ENCODE measurements around the gene TMEM202. TPM values are rescaled to one million over a fixed set of nuclear protein-coding genes. Genes with fewer than 3 reads are reported as not detected.

The TMEM202 gene
- polyA plus RNA-seq, 2 of the 4 experiments (the other 2 are of a cell fraction) = not detected

GRCh38 chr15:72450805-72451204 is 52.7 kb downstream of the TMEM202 start:
- Histone ChIP-seq H3K4me2 (no peak overlapping the region), H3K4me1 (no peaks in the 10 kb centered on the region), H3K9me3 (no peaks in the 10 kb centered on the region), H3K4me3 (no peak overlapping the region), H3K27ac (no peak overlapping the region)
- DNase-seq (ENCODE audit: low read depth in 1 of 2, low spot score in 1 of 2) (no peak), FAIRE-seq (no peak), ATAC-seq (peak; percentile 53 to 58; a peak in 4 of 6 replicates)
- POLR2A ChIA-PET = interaction anchor here (1.4 kb wide), 1 partner anchor 75 kb away, joined by 3 read pairs; the partner anchor contains the start of gene HEXA
- WGBS (ENCODE audit: missing lambda C conversion rate) = 63% methylated on average over 6 of the region's 6 CpGs
- CTCF ChIA-PET = interaction anchor here (1.0 to 1.1 kb wide), 2 partner anchors 8 to 115 kb away, joined by 3 to 4 read pairs; no protein-coding TSS in a partner anchor
- TF ChIP-seq EHF (CRISPR knock-in tag; IDR thresholded peaks at IDR 0.05) (no peak), RCOR1 (IDR thresholded peaks at IDR 0.05; ENCODE audit: low read depth, low read length) (no peak), HOXA7 (CRISPR knock-in tag; IDR thresholded peaks at IDR 0.05) (no peak), POLR2A (IDR thresholded peaks at IDR 0.05; ENCODE audit: low read length) (no peak), HMGXB4 (CRISPR knock-in tag; IDR thresholded peaks at IDR 0.05; ENCODE audit: borderline replicate concordance) (no peak), MAX (IDR thresholded peaks at IDR 0.05) (no peak), RFX5 (IDR thresholded peaks at IDR 0.05) (no peak), MAZ (IDR thresholded peaks at IDR 0.05; ENCODE audit: borderline replicate concordance, low read depth, low read length) (no peak), E2F6 (IDR thresholded peaks at IDR 0.05; ENCODE audit: borderline replicate concordance, low read depth) (no peak), SMC3 (IDR thresholded peaks at IDR 0.05) (no peak), USF2 (IDR thresholded peaks at IDR 0.05) (no peak), CTCF (IDR thresholded peaks at IDR 0.05) (no peak), FOSL2 (IDR thresholded peaks at IDR 0.05) (no peak), FOSL2 (CRISPR knock-in tag; IDR thresholded peaks at IDR 0.05) (no peak)

GRCh38 chr15:72451224-72451623 is 53.1 kb downstream of the TMEM202 start:
- ATAC-seq = peak in 1 of 2 experiments; percentile 51; a peak in 3 of 6 replicates
- no peak for DNase-seq (ENCODE audit: low read depth in 1 of 2, low spot score in 1 of 2)
- H3K4me1 ChIP-seq = no peaks in the 10 kb centered on the region
- TF ChIP-seq HOXA7 (CRISPR knock-in tag; IDR thresholded peaks at IDR 0.05) = no peak
- TF ChIP-seq RNF2 (IDR thresholded peaks at IDR 0.05; ENCODE audit: borderline replicate concordance, low read depth) = no peak
- no peak for TF ChIP-seq USF2 (IDR thresholded peaks at IDR 0.05)
- TF ChIP-seq RARB (CRISPR knock-in tag; IDR thresholded peaks at IDR 0.05) = no peak
- POLR2A ChIA-PET = interaction anchor here (1.4 kb wide), 1 partner anchor 75 kb away, joined by 3 read pairs; the partner anchor contains the start of gene HEXA
- no peak overlapping the region for H3K4me3 ChIP-seq
- no peaks in the 10 kb centered on the region for H3K9me3 ChIP-seq
- FAIRE-seq = no peak
- 84% methylated on average over 9 of the region's 9 CpGs for WGBS (ENCODE audit: missing lambda C conversion rate)
- H3K4me2 ChIP-seq = no peak overlapping the region
- H3K27ac ChIP-seq = no peak overlapping the region
- CTCF ChIA-PET = interaction anchor here (1.0 to 4.5 kb wide), 3 partner anchors 9 to 22 kb away, joined by 4 to 20 read pairs (median 6); no protein-coding TSS in a partner anchor

- Histone ChIP-seq H3K9me3 (no peaks in the 10 kb centered on the region), H3K4me2 (no peak overlapping the region), H3K4me3 (no peak overlapping the region), H3K27ac (no peak overlapping the region), H3K4me1 (no peaks in the 10 kb centered on the region)
- FAIRE-seq (no peak), DNase-seq (ENCODE audit: low read depth in 1 of 2, low spot score in 1 of 2) (no peak), ATAC-seq (no peak)
- ChIA-PET POLR2A (no interaction called here), CTCF (interaction anchor here (0.6 to 2.6 kb wide), 3 partner anchors 17 to 51 kb away, joined by 3 to 8 read pairs (median 7); no protein-coding TSS in a partner anchor)
- 90% methylated on average over 7 of the region's 7 CpGs for WGBS (ENCODE audit: missing lambda C conversion rate)
- TF ChIP-seq HDAC2 (IDR thresholded peaks at IDR 0.05) (no peak), BCL3 (IDR thresholded peaks at IDR 0.05) (no peak), FOSB (CRISPR knock-in tag; IDR thresholded peaks at IDR 0.05) (no peak), EP300 (IDR thresholded peaks at IDR 0.05) (no peak), MYC (IDR thresholded peaks at IDR 0.05; ENCODE audit: borderline replicate concordance, low read length) (no peak), CTCF (IDR thresholded peaks at IDR 0.05) (no peak), ZFP36 (IDR thresholded peaks at IDR 0.05; ENCODE audit: borderline replicate concordance, partially characterized antibody) (no peak), EHF (CRISPR knock-in tag; IDR thresholded peaks at IDR 0.05) (no peak), TFCP2L1 (CRISPR knock-in tag; IDR thresholded peaks at IDR 0.05) (no peak), KDM5A (IDR thresholded peaks at IDR 0.05) (no peak), JUNB (IDR thresholded peaks at IDR 0.05) (no peak)
Measured at GRCh38 chr15:72456684-72457083, 58.6 kb downstream of the TMEM202 start.

Measured in A549 (cell line).